Measurements from ENCODE around the gene NXT1. TPM values are rescaled to one million over a fixed set of nuclear protein-coding genes. Genes with fewer than 3 reads are reported as not detected.

The NXT1 gene
- total RNA-seq, 6 experiments from 2014 or later: 3.8 to 11.2 (median 6.1) TPM

DNA sequence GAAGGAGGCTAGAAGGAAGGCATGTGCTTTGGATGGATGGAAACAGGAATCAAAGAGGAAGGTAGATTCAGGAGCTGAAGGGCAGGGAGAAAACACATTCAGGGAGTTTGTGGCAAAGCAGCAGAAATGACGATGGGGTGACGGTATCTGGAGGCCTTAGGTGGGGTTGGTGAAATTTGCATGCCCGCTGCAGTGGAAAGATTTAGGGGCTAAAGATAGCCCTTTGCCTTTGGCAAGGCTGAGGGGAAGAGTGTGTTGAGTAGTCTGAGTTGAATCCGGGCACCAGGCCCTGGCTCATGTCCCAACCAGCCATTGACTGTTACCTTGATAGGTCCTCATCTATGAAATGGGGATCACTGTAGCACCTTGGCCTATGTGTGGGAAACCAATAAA lies 12.7 kb downstream of the NXT1 start:
- WGBS (ENCODE audit: insufficient coverage, low coverage, low lambda C conversion rate, missing lambda C conversion rate): 63% methylated on average over 4 of the region's 4 CpGs
- H3K4me1 ChIP-seq: peaks cover 0 to 46% (median 15%) of the 10 kb centered on the region in 4 donors
- peak overlapping the region in 1 of 3 donors; percentile 89 for H3K27ac ChIP-seq
- no peaks in the 10 kb centered on the region for H3K27me3 ChIP-seq
- no peak for TF ChIP-seq POLR2A (IDR thresholded peaks at IDR 0.05)
- TF ChIP-seq, protein P1, sequence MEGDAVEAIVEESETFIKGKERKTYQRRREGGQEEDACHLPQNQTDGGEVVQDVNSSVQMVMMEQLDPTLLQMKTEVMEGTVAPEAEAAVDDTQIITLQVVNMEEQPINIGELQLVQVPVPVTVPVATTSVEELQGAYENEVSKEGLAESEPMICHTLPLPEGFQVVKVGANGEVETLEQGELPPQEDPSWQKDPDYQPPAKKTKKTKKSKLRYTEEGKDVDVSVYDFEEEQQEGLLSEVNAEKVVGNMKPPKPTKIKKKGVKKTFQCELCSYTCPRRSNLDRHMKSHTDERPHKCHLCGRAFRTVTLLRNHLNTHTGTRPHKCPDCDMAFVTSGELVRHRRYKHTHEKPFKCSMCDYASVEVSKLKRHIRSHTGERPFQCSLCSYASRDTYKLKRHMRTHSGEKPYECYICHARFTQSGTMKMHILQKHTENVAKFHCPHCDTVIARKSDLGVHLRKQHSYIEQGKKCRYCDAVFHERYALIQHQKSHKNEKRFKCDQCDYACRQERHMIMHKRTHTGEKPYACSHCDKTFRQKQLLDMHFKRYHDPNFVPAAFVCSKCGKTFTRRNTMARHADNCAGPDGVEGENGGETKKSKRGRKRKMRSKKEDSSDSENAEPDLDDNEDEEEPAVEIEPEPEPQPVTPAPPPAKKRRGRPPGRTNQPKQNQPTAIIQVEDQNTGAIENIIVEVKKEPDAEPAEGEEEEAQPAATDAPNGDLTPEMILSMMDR (IDR thresholded peaks at IDR 0.05): no peak
- H3K36me3 ChIP-seq: peaks cover 0 to 8% (median 3%) of the 10 kb centered on the region in 4 donors
- ATAC-seq (no peak), DNase-seq (no peak)
- H3K9me3 ChIP-seq: no peaks in the 10 kb centered on the region
- peak overlapping the region in 2 of 3 donors; percentile 60 to 88 for H3K4me3 ChIP-seq
- intact Hi-C loops (cut with DNase I): no loop called here

DNA sequence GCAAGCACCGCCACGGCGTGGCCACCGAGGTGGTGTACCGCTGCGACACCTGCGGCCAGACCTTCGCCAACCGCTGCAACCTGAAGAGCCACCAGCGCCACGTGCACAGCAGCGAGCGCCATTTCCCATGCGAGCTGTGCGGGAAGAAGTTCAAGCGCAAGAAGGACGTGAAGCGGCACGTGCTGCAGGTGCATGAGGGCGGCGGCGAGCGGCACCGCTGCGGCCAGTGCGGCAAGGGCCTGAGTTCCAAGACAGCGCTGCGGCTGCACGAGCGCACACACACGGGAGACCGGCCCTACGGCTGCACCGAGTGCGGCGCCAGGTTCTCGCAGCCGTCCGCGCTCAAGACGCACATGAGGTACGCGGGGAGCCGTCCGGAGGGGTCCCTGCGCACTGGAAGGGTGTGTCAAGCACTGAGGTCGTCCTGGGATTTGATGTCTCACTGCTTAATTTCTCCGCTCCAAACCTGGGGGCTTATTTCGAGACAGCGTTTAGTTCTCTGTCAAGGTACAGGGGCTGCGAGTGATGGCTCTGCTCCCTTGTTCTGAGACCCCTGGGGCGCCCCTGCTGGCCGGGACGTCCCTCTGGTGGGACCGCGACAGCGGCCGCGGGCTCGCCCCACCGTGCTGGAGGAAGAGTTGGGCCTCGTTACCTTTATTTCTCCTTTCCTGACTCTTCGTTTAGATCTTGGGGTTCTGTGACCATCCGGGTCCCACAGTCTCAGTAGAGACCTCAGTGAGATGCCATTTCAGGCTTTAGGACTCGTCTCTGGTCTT lies 15.0 kb downstream of the NXT1 start:
- peaks cover 0 to 30% (median 12%) of the 10 kb centered on the region in 4 donors for H3K36me3 ChIP-seq
- TF ChIP-seq POLR2A (IDR thresholded peaks at IDR 0.05): no peak
- TF ChIP-seq, protein P1 (IDR thresholded peaks at IDR 0.05): no peak
- intact Hi-C loops (cut with DNase I): no loop called here
- H3K9me3 ChIP-seq: no peaks in the 10 kb centered on the region
- no peak overlapping the region for H3K27ac ChIP-seq
- no peak overlapping the region for H3K4me3 ChIP-seq
- peaks cover 0 to 43% (median 9%) of the 10 kb centered on the region in 4 donors for H3K4me1 ChIP-seq
- WGBS (ENCODE audit: insufficient coverage, low coverage, low lambda C conversion rate, missing lambda C conversion rate): 95% methylated on average over 31 of the region's 65 CpGs
- ATAC-seq: no peak
- DNase-seq: no peak
- no peaks in the 10 kb centered on the region for H3K27me3 ChIP-seq

DNA sequence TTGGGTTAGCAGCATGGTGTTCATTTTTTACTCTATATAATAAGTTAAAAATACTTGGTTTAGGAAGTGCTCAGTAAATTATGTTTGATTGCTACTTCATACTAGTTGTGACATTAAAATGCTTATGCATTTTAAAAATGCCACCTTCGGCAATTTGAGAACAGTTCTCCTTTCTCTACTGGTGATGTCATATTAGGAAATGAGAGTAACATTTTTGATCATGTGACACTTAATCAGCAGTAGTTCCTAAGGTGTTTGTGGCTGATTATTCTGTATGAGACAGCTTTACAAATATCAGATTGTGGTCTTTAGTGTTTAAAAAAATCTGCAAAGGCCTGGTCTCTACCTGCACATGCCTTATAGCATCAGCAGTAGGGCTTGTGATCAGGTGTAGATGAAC lies 15.8 kb downstream of the NXT1 start:
- Histone ChIP-seq H3K27me3 (no peaks in the 10 kb centered on the region), H3K36me3 (peaks cover 0 to 38% (median 16%) of the 10 kb centered on the region in 4 donors), H3K9me3 (no peaks in the 10 kb centered on the region), H3K27ac (no peak overlapping the region), H3K4me1 (peaks cover 0 to 38% (median 8%) of the 10 kb centered on the region in 4 donors), H3K4me3 (no peak overlapping the region)
- TF ChIP-seq, protein P1 (IDR thresholded peaks at IDR 0.05): no peak
- TF ChIP-seq POLR2A (IDR thresholded peaks at IDR 0.05): no peak
- intact Hi-C loops (cut with DNase I): no loop called here
- ATAC-seq (no peak), DNase-seq (no peak)
- 65% methylated on average over 1 of the region's 1 CpG for WGBS (ENCODE audit: insufficient coverage, low coverage, low lambda C conversion rate, missing lambda C conversion rate)

DNA sequence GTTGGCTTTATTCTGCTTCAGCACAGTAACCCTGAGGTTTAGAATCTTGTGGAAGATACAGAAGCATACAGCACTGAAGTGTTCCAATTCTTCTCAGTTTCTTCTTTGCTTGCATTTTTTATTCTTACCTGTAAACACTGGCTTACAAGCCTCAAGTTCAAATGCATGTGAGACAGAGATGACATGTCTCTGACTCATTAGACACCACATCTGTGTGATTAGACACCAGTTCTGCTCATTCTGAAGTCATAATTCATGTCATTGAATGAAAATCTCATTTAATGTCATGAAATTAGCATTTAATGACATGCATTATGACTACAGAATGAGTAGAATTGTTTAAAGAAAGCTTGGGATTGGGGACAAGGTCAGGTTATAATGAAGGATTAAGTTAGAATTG lies 17.2 kb downstream of the NXT1 start:
- no peaks in the 10 kb centered on the region for H3K9me3 ChIP-seq
- ATAC-seq: no peak
- H3K4me3 ChIP-seq: no peak overlapping the region
- TF ChIP-seq POLR2A (IDR thresholded peaks at IDR 0.05): no peak
- TF ChIP-seq, protein P1 (IDR thresholded peaks at IDR 0.05): no peak
- H3K27me3 ChIP-seq: no peaks in the 10 kb centered on the region
- peaks cover 0 to 49% (median 19%) of the 10 kb centered on the region in 4 donors for H3K36me3 ChIP-seq
- no peak overlapping the region for H3K27ac ChIP-seq
- H3K4me1 ChIP-seq: peaks cover 0 to 35% (median 8%) of the 10 kb centered on the region in 4 donors
- DNase-seq: no peak
- intact Hi-C loops (cut with DNase I): no loop called here
